Measurements from ENCODE around the gene ST6GALNAC6. TPM values are rescaled to one million over a fixed set of nuclear protein-coding genes. Genes with fewer than 3 reads are reported as not detected.

ST6GALNAC6 gene
- polyA plus RNA-seq, 1 experiment = 40.6 TPM

DNA sequence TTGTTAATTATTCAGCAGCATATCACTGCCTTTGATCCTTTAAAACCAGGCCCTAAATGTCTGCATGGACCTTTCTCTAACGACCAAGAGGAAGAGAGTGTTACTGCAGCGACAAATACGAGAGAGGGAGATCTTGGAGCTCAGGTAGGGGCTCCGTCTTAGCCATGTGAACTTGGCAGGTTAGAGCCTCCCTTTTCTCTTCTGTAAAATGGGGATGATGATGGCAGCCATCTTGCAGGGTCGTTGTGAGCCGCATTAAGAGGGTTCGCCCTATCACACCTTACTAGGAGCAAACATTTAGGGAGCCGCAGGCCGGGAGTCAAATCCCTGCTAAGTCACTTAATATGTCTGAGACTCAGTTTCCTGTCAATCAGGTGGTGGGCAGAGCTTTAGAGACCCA lies 46.6 kb downstream of the ST6GALNAC6 start:
- Histone ChIP-seq H3K9me3 (ENCODE audit: control insufficient read depth, insufficient read depth, low read length) (peaks cover 22% of the 10 kb centered on the region), H3K27ac (ENCODE audit: low read depth, low read length) (no peak overlapping the region), H3K4me3 (ENCODE audit: low read depth, low read length) (peak overlapping the region; percentile 79), H3K27me3 (ENCODE audit: control insufficient read depth, insufficient read depth, low read length) (no peaks in the 10 kb centered on the region)
- ChIA-PET CTCF (interaction anchor here (0.9 to 1.4 kb wide), 3 partner anchors 17 to 118 kb away, joined by 4 to 5 read pairs (median 4); partner anchors contain the start of genes CDK9 and TOR2A), POLR2A (interaction anchor here (1.2 to 2.4 kb wide), 3 partner anchors 14 to 25 kb away, joined by 3 to 9 read pairs (median 6); no protein-coding TSS in a partner anchor)
- DNase-seq (ENCODE audit: low read depth, low spot score) = no peak
- no peak for TF ChIP-seq CTCF (IDR thresholded peaks at IDR 0.05; ENCODE audit: low read depth, low read length)

DNA sequence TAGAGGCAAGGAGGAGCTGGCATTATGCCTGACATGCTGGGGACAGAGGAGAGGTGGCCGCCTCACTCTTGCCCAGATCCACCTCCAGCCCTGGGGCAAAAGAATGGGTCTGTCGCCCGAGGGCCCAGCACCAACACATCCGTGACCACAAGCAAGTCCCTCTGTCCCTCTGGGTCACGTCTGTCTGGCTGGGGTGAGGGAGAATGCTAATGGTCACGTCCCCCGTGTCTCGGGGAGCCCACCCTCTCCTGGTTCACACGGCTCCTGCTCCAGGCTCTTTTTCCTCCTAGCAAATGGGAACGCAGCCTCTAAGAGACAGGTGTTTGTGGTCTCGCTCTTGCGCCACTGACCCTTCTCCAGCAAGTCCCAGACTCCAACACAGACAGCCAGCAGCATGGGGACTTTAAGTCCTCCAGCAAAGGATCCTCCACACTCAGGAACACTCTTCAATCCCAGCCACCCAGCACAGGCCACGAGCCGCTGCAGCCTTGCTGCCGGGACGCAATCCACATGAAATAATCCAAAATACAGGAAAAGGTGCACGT lies 49.0 kb downstream of the ST6GALNAC6 start:
- ChIA-PET POLR2A (no interaction called here), CTCF (interaction anchor here (0.6 kb wide), 1 partner anchor 19 kb away, joined by 3 read pairs; no protein-coding TSS in a partner anchor)
- H3K9me3 ChIP-seq (ENCODE audit: control insufficient read depth, insufficient read depth, low read length) = peaks cover 25% of the 10 kb centered on the region
- H3K27me3 ChIP-seq (ENCODE audit: control insufficient read depth, insufficient read depth, low read length) = no peaks in the 10 kb centered on the region
- H3K27ac ChIP-seq (ENCODE audit: low read depth, low read length) = no peak overlapping the region
- TF ChIP-seq CTCF (IDR thresholded peaks at IDR 0.05; ENCODE audit: low read depth, low read length) = no peak
- no peak for DNase-seq (ENCODE audit: low read depth, low spot score)
- no peak overlapping the region for H3K4me3 ChIP-seq (ENCODE audit: low read depth, low read length)

DNA sequence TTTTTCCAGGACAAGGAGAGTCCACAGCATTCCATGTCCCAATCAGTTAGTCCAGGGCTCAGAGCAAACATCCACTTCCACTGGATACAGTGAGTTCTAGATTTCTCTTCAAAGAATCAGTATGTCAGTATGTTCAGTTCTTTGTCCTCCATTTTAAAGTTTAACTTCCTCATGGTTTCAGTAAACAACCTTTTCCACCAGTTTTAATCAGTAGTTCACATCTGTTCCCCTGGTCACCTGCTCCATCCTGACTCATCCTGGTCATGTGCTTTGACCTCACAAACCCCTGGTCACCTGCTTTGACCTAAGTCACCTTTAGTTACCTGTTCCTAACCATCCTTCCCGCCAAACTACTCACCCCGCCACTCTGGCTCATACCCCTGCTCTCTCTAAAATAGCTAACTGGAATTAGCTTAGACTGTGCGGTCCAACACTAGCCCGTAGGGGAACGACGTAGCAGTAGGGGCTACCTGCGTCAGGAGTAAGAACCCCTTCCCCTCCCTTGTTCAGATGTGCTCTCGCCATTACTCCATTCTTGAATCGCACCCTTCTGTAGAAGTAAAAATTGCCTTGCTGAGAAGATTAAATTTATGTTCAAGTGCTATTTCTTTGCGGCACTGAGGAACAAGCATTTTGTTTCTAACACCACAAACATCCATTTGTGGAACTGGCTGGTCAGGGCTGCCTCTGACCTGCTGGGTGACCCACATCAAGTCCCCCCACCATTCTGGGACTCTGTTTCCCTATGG lies 50.5 kb downstream of the ST6GALNAC6 start:
- CTCF ChIA-PET = interaction anchor here (0.6 kb wide), 1 partner anchor 10 kb away, joined by 6 read pairs; no protein-coding TSS in a partner anchor
- peaks cover 25% of the 10 kb centered on the region for H3K9me3 ChIP-seq (ENCODE audit: control insufficient read depth, insufficient read depth, low read length)
- POLR2A ChIA-PET = interaction anchor here (0.6 kb wide), 1 partner anchor 25 kb away, joined by 4 read pairs; no protein-coding TSS in a partner anchor
- H3K27ac ChIP-seq (ENCODE audit: low read depth, low read length) = no peak overlapping the region
- TF ChIP-seq CTCF (IDR thresholded peaks at IDR 0.05; ENCODE audit: low read depth, low read length) = no peak
- H3K27me3 ChIP-seq (ENCODE audit: control insufficient read depth, insufficient read depth, low read length) = no peaks in the 10 kb centered on the region
- no peak overlapping the region for H3K4me3 ChIP-seq (ENCODE audit: low read depth, low read length)
- no peak for DNase-seq (ENCODE audit: low read depth, low spot score)

DNA sequence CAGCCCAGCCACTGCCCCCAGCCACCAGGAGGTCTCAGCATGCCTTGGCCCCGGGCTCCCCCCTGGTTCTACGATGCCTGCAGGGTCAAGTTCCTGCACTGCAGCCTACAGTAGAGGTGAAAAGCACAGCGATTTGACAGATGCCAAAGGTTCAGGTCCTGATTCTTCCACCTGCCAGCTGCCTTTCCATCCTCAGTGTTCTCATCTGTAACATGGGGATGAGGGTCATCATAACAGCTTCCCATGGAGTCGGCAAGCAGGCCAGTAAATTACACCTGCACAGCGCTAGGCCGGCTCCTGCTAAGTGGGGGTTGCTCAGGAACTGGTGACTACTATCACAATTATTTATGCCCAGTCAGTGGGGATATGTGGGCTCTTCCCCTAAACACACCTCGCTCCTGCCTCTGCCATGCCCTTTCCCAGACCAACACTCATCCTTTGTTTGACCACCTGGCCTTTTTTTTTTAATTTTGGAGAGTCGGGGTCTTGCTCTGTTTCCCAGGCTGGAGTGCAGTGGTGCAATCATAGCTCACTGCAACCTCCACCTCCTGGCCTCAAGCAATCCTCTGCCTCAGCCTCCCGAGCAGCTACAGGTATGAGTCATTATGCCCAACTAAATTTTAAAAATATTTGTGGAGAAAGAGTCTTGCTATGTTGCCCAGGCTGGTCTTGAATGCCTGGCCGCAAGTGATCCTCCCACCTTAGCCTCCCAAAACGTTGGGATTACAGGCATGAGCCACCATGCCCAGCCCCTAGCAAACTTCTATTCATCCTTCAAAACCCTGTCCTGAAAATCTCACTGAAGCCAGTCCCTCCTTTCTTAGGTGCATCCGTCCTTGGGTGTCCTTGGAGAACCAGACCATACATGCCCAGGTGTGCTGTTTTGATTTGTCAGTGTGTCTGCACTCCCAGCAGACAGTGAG lies 51.3 kb downstream of the ST6GALNAC6 start:
- DNase-seq (ENCODE audit: low read depth, low spot score) = no peak

More for the DNA sequence above, 51.3 kb downstream of the ST6GALNAC6 start:
- no peaks in the 10 kb centered on the region for H3K27me3 ChIP-seq (ENCODE audit: control insufficient read depth, insufficient read depth, low read length)
- peaks cover 25% of the 10 kb centered on the region for H3K9me3 ChIP-seq (ENCODE audit: control insufficient read depth, insufficient read depth, low read length)
- H3K4me3 ChIP-seq (ENCODE audit: low read depth, low read length) = no peak overlapping the region
- TF ChIP-seq CTCF (IDR thresholded peaks at IDR 0.05; ENCODE audit: low read depth, low read length) = no peak
- CTCF ChIA-PET = interaction anchor here (0.6 to 0.7 kb wide), 2 partner anchors 11 to 23 kb away, joined by 6 read pairs; no protein-coding TSS in a partner anchor
- H3K27ac ChIP-seq (ENCODE audit: low read depth, low read length) = no peak overlapping the region
- POLR2A ChIA-PET = interaction anchor here (0.6 kb wide), 1 partner anchor 26 kb away, joined by 4 read pairs; no protein-coding TSS in a partner anchor
